CD14-positive monocyte (primary cell): ENCODE data around the gene KDM6B. TPM values are rescaled to one million over a fixed set of nuclear protein-coding genes. Genes with fewer than 3 reads are reported as not detected.

Experiments
- DNase-seq, 3 donors: peaks; one replicate each; pipeline ENCODE4 v3.0.0-alpha.2; 2011 to 2022
- H2AFZ ChIP-seq: 2 replicates; pipeline ENCODE4 v1.6.0; 2012; ENCODE audit warnings: mild to moderate bottlenecking, low read depth, low read length, inconsistent platforms; ENCODE audit not compliant: insufficient read depth, poor library complexity, severe bottlenecking
- H3K27ac ChIP-seq, 2 donors: 1 replicate in 1 of 2; 2 replicates in 1 of 2; pipeline ENCODE4 v1.5.1; 2012 to 2013; ENCODE audit warnings: low read length in 2 of 2, control low read depth in 1 of 2, inconsistent platforms in 1 of 2, low read depth in 1 of 2, mild to moderate bottlenecking in 1 of 2
- H3K27me3 ChIP-seq, 2 donors: one replicate each; pipeline versions ENCODE4 v1.6.0 to v1.6.1; 2011 to 2013; ENCODE audit warnings: low read length in 2 of 2; ENCODE audit not compliant: control insufficient read depth in 2 of 2, insufficient read depth in 2 of 2
- H3K36me3 ChIP-seq, 2 donors: replicated peaks in 1 of 2; 1 replicate in 1 of 2; 2 replicates in 1 of 2; pipeline versions ENCODE4 v1.5.1 to v1.6.1; 2012 to 2013; ENCODE audit warnings: low read length in 2 of 2, control low read depth in 1 of 2, inconsistent platforms in 1 of 2, mild to moderate bottlenecking in 1 of 2; ENCODE audit not compliant: insufficient read depth in 2 of 2, control insufficient read depth in 1 of 2
- H3K4me1 ChIP-seq, 2 donors: 1 replicate in 1 of 2; 2 replicates in 1 of 2; pipeline versions ENCODE4 v1.5.1 to v1.6.1; 2012 to 2013; ENCODE audit warnings: low read length in 2 of 2, control low read depth in 1 of 2, inconsistent platforms in 1 of 2, mild to moderate bottlenecking in 1 of 2, moderate library complexity in 1 of 2; ENCODE audit not compliant: insufficient read depth in 2 of 2, control insufficient read depth in 1 of 2
- H3K4me2 ChIP-seq: replicated peaks from 2 replicates; pipeline ENCODE3; 2012; ENCODE audit warnings: low read length, moderate library complexity, mild to moderate bottlenecking; ENCODE audit not compliant: poor library complexity, severe bottlenecking; ENCODE audit errors: extremely low read depth
- H3K4me3 ChIP-seq, 3 experiments: fragments of 200-600 bp in 1 of 3; sonication (generic) in 1 of 3; replicated peaks in 1 of 3; 1 replicate in 2 of 3; 2 replicates in 1 of 3; pipeline ENCODE4 v1.5.1; 2011 to 2013; ENCODE audit warnings: low read length in 3 of 3, mild to moderate bottlenecking in 3 of 3, control low read depth in 2 of 3, low read depth in 2 of 3, inconsistent platforms in 1 of 3, moderate library complexity in 1 of 3
- H3K79me2 ChIP-seq: 2 replicates; pipeline ENCODE4 v1.6.0; 2012; ENCODE audit warnings: mild to moderate bottlenecking, control low read depth, inconsistent platforms, low read length, moderate library complexity; ENCODE audit not compliant: insufficient read depth
- H3K9ac ChIP-seq: 2 replicates; pipeline ENCODE4 v1.6.0; 2017; ENCODE audit warnings: low read length, mild to moderate bottlenecking; ENCODE audit not compliant: insufficient read depth, poor library complexity, severe bottlenecking
- H3K9me3 ChIP-seq, 2 donors: replicated peaks in 1 of 2; 1 replicate in 1 of 2; 2 replicates in 1 of 2; pipeline versions ENCODE4 v1.5.1 to v1.6.1; 2012 to 2013; ENCODE audit warnings: low read length in 2 of 2, control low read depth in 1 of 2; ENCODE audit not compliant: control insufficient read depth in 1 of 2, insufficient read depth in 1 of 2
- H4K20me1 ChIP-seq: 2 replicates; pipeline ENCODE4 v1.6.0; 2012; ENCODE audit warnings: mild to moderate bottlenecking, low read length, control low read depth, moderate library complexity; ENCODE audit not compliant: insufficient read depth
- H3K27ac Mint-ChIP-seq, 7 donors: one replicate each; pipeline ENCODE4 v1.8.0; 2020; ENCODE audit warnings: mild to moderate bottlenecking in 7 of 7, mixed read lengths in 7 of 7, moderate library complexity in 6 of 7, inconsistent platforms in 2 of 7
- H3K27me3 Mint-ChIP-seq, 3 donors: one replicate each; pipeline ENCODE4 v1.8.0; 2021 to 2022; ENCODE audit warnings: low read depth in 3 of 3, mild to moderate bottlenecking in 3 of 3, mixed read lengths in 3 of 3, moderate library complexity in 3 of 3, inconsistent platforms in 1 of 3
- H3K36me3 Mint-ChIP-seq, 2 donors: one replicate each; pipeline ENCODE4 v1.8.0; 2020; ENCODE audit warnings: mixed read lengths in 2 of 2, inconsistent platforms in 1 of 2, mild to moderate bottlenecking in 1 of 2
- H3K4me1 Mint-ChIP-seq: one replicate; pipeline ENCODE4 v1.8.0; 2020; ENCODE audit warnings: mild to moderate bottlenecking, mixed read lengths
- H3K4me3 Mint-ChIP-seq, 2 donors: one replicate each; pipeline ENCODE4 v1.8.0; 2020; ENCODE audit warnings: mild to moderate bottlenecking in 2 of 2, mixed read lengths in 2 of 2, moderate library complexity in 1 of 2
- H3K9me3 Mint-ChIP-seq, 7 donors: one replicate each; pipeline ENCODE4 v1.8.0; 2020 to 2022; ENCODE audit warnings: mixed read lengths in 7 of 7, mild to moderate bottlenecking in 6 of 7, moderate library complexity in 6 of 7, inconsistent platforms in 2 of 7
- WGBS: methylation state at CpG from one replicate; pipeline ENCODE4 v1.1.5; 2013; ENCODE audit warnings: missing lambda C conversion rate; ENCODE audit not compliant: insufficient coverage; 5-methylcytosine and 5-hydroxymethylcytosine counted together
- intact Hi-C, 2 donors: fragments of 100-400 bp; cut with micrococcal nuclease; formaldehyde crosslinking; loops; one replicate each; pipeline versions ENCODE4 v1.15.0 to v1.15.1; 2023
- polyA plus RNA-seq, 3 donors: library from polyadenylated mRNA; depleted of rRNA in 1 of 3; unstranded in 2 of 3; stranded (reverse) in 1 of 3; fragments of 300-500 nt in 2 of 3; fragments of >200 nt in 1 of 3; fragmentation: Illumina TruSeq in 2 of 3; gene quantifications; 1 replicate in 2 of 3; 2 replicates in 1 of 3; pipeline ENCODE4 v1.2.3, GENCODE V29; 2012 to 2021
- TF ChIP-seq, protein P1 (sequence below): fragments of 200-600 bp; IDR thresholded peaks from one replicate; pipeline ENCODE4 v1.8.0; 2022; ENCODE audit warnings: antibody characterized with exemption, mild to moderate bottlenecking

Gene KDM6B
- polyA plus RNA-seq, 3 donors: 0.37 to 25.5 (median 0.44) TPM

DNA sequence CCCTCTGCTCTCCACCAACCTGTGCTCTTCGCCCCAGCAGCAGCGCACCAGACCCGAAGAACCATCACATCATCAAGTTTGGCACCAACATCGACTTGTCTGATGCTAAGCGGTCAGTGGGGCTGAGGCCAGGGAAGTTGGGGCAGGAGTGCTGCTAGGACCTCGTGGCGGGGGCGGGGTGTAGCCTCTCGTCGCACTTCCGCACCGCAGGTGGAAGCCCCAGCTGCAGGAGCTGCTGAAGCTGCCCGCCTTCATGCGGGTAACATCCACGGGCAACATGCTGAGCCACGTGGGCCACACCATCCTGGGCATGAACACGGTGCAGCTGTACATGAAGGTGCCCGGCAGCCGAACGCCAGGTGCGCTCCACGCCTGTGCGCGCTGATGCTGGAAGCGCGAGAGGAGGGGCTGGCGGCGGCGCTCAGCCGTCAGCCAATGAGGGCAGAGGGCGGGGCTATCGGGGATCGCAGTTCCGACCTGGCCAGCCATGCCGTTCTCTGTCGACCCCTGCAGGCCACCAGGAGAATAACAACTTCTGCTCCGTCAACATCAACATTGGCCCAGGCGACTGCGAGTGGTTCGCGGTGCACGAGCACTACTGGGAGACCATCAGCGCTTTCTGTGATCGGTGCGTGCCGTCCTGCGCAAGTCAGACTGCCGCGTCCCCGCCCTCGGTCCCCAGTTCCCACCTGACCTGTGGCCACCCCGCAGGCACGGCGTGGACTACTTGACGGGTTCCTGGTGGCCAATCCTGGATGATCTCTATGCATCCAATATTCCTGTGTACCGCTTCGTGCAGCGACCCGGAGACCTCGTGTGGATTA, 17.6 kb downstream of the KDM6B start:
- Histone ChIP-seq H3K36me3 (peaks cover 73 to 78% of the 10 kb centered on the region in 2 donors), H4K20me1 (peaks cover 100% of the 10 kb centered on the region), H3K9ac (no peak overlapping the region)

DNA sequence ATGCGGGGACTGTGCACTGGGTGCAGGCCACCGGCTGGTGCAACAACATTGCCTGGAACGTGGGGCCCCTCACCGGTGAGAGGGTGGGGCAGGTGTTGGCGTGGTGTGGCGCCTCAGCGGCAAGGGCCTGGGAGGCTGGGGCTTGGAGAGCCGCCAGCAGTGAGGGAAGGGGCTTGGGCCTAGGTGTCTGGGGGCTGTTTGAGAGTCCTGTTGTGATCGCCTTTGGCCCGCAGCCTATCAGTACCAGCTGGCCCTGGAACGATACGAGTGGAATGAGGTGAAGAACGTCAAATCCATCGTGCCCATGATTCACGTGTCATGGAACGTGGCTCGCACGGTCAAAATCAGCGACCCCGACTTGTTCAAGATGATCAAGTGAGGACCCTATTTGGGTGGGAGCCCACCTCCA, 18.2 kb downstream of the KDM6B start:
- Histone ChIP-seq H3K79me2 (peaks cover 39% of the 10 kb centered on the region), H3K9me3 (no peaks in the 10 kb centered on the region), H3K27ac (peak overlapping the region in 1 of 2 donors; percentile 9), H3K4me1 (peaks cover 33 to 45% of the 10 kb centered on the region in 2 donors), H4K20me1 (peaks cover 93% of the 10 kb centered on the region), H3K9ac (no peak overlapping the region), H3K4me2 (no peak overlapping the region), H2AFZ (no peak overlapping the region), H3K27me3 (no peaks in the 10 kb centered on the region), H3K36me3 (peaks cover 67 to 72% of the 10 kb centered on the region in 2 donors), H3K4me3 (no peak overlapping the region)
- DNase-seq: no peak
- H3K9me3 Mint-ChIP-seq: no peaks in the 10 kb centered on the region
- WGBS: 86% methylated on average over 18 of the region's 20 CpGs
- peak overlapping the region in 2 of 7 donors; percentile 19 to 41 for H3K27ac Mint-ChIP-seq
- peaks cover 0 to 6% (median 2%) of the 10 kb centered on the region in 3 donors for H3K27me3 Mint-ChIP-seq
- TF ChIP-seq, protein P1, sequence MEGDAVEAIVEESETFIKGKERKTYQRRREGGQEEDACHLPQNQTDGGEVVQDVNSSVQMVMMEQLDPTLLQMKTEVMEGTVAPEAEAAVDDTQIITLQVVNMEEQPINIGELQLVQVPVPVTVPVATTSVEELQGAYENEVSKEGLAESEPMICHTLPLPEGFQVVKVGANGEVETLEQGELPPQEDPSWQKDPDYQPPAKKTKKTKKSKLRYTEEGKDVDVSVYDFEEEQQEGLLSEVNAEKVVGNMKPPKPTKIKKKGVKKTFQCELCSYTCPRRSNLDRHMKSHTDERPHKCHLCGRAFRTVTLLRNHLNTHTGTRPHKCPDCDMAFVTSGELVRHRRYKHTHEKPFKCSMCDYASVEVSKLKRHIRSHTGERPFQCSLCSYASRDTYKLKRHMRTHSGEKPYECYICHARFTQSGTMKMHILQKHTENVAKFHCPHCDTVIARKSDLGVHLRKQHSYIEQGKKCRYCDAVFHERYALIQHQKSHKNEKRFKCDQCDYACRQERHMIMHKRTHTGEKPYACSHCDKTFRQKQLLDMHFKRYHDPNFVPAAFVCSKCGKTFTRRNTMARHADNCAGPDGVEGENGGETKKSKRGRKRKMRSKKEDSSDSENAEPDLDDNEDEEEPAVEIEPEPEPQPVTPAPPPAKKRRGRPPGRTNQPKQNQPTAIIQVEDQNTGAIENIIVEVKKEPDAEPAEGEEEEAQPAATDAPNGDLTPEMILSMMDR: no peak
- no peak overlapping the region for H3K4me3 Mint-ChIP-seq
- intact Hi-C loops: loop anchor here in 1 of 2 donors (2.0 kb wide), 1 partner anchor 29 kb away; no protein-coding TSS in a partner anchor
- peaks cover 48 to 82% of the 10 kb centered on the region in 2 donors for H3K36me3 Mint-ChIP-seq
- peaks cover 15% of the 10 kb centered on the region for H3K4me1 Mint-ChIP-seq

More for the DNA sequence above, 17.6 kb downstream of the KDM6B start:
- peaks cover 15% of the 10 kb centered on the region for H3K4me1 Mint-ChIP-seq
- H3K4me3 Mint-ChIP-seq: peak overlapping the region in 1 of 2 donors; percentile 45
- no peaks in the 10 kb centered on the region for H3K9me3 Mint-ChIP-seq
- H3K27me3 Mint-ChIP-seq: peaks cover 0 to 6% (median 2%) of the 10 kb centered on the region in 3 donors
- intact Hi-C loops: loop anchor here (2.0 kb wide), 2 partner anchors 17 to 29 kb away; partner anchors contain the start of gene KDM6B (in 1 of the 2)
- peaks cover 32 to 39% of the 10 kb centered on the region in 2 donors for H3K4me1 ChIP-seq
- no peaks in the 10 kb centered on the region for H3K9me3 ChIP-seq
- H3K27me3 ChIP-seq: no peaks in the 10 kb centered on the region
- H3K27ac Mint-ChIP-seq: peak overlapping the region in 5 of 7 donors; percentile 72 to 89 (median 78)
- H3K4me3 ChIP-seq: peak overlapping the region in 1 of 3 experiments; percentile 34
- peaks cover 39% of the 10 kb centered on the region for H3K79me2 ChIP-seq
- H3K4me2 ChIP-seq: peak overlapping the region; percentile 35
- peak; percentile 89 to 92 (median 90) for DNase-seq
- H3K36me3 Mint-ChIP-seq: peaks cover 54 to 88% of the 10 kb centered on the region in 2 donors
- H3K27ac ChIP-seq: peak overlapping the region; percentile 9 to 33
- 26% methylated on average over 58 of the region's 60 CpGs for WGBS
- TF ChIP-seq, protein P1: peak; percentile 97
- no peak overlapping the region for H2AFZ ChIP-seq
